Testis (tissue), 3 donors: ENCODE data around the gene CAMKMT. TPM values are rescaled to one million over a fixed set of nuclear protein-coding genes. Genes with fewer than 3 reads are reported as not detected.

Source experiments
- DNase-seq: peaks from one replicate; pipeline ENCODE4 v3.0.0-alpha.2; 2019
- H3K27ac ChIP-seq, 2 donors: fragments of 200-600 bp; sonication (generic); one replicate each; pipeline ENCODE4 v1.5.1; 2019
- H3K27me3 ChIP-seq: fragments of 200-600 bp; sonication (generic); one replicate; pipeline ENCODE4 v1.5.1; 2019
- H3K36me3 ChIP-seq: fragments of 200-600 bp; sonication (generic); one replicate; pipeline ENCODE4 v1.5.1; 2017; ENCODE audit warnings: low read depth; ENCODE audit errors: missing control alignments
- H3K4me1 ChIP-seq: fragments of 200-600 bp; sonication (generic); one replicate; pipeline ENCODE4 v1.5.1; 2019
- H3K4me3 ChIP-seq, 2 donors: fragments of 200-600 bp; sonication (generic); one replicate each; pipeline ENCODE4 v1.5.1; 2017 to 2019
- H3K9me3 ChIP-seq: fragments of 200-600 bp; sonication (generic); one replicate; pipeline ENCODE4 v1.5.1; 2017
- CTCF ChIP-seq, 3 experiments: fragments of 450-650 bp in 2 of 3; fragments of 200-600 bp in 1 of 3; sonication (generic) in 1 of 3; IDR thresholded peaks; one replicate each; pipeline ENCODE4 v1.5.1; 2016 to 2019; ENCODE audit warnings: antibody characterized with exemption in 3 of 3, mild to moderate bottlenecking in 2 of 3, moderate library complexity in 1 of 3
- POLR2A ChIP-seq: fragments of 450-650 bp; IDR thresholded peaks from one replicate; pipeline ENCODE4 v1.6.1; 2017; ENCODE audit warnings: antibody characterized with exemption, mild to moderate bottlenecking, moderate library complexity
- WGBS, 2 donors: methylation state at CpG; one replicate each; pipeline ENCODE4 v1.1.5; 2018; 5-methylcytosine and 5-hydroxymethylcytosine counted together
- intact Hi-C: fragments of 100-400 bp; cut with DNase I; formaldehyde crosslinking; loops from one replicate; pipeline ENCODE4 v1.15.1; 2023; ENCODE audit warnings: low total_unique reads
- polyA plus RNA-seq: library from polyadenylated mRNA; stranded (reverse); fragments of 350-450 nt; fragmentation: Illumina TruSeq; extraction: RNeasy Lipid Tissue Mini Kit (QIAGEN cat#74804); gene quantifications from one replicate; pipeline ENCODE4 v1.2.3, GENCODE V29; 2014; ENCODE audit warnings: low read depth, low replicate concordance; ENCODE audit not compliant: insufficient read depth
- total RNA-seq, 2 donors: library from RNA; depleted of rRNA; stranded (reverse); fragments of >200 nt; gene quantifications; one replicate each; pipeline ENCODE4 v1.2.3, GENCODE V29; 2016

Gene CAMKMT
- total and polyA plus RNA-seq, 3 donors from 2014 or later: 15.9 to 21.2 (median 18.5) TPM

GRCh38 chr2:44570777-44571176 lies 209.0 kb downstream of the CAMKMT start:
- intact Hi-C loops: no loop called here

GRCh38 chr2:44572196-44572900 lies 210.6 kb downstream of the CAMKMT start:
- TF ChIP-seq POLR2A (no peak), CTCF (IDR thresholded peaks at IDR 0.05) (no peak)
- intact Hi-C loops: no loop called here
- Histone ChIP-seq H3K27me3 (no peaks in the 10 kb centered on the region), H3K27ac (no peak overlapping the region), H3K4me3 (no peak overlapping the region), H3K9me3 (no peaks in the 10 kb centered on the region), H3K4me1 (no peaks in the 10 kb centered on the region), H3K36me3 (no peaks in the 10 kb centered on the region)
- DNase-seq: no peak
- WGBS, 2 donors: 88 to 96% methylated on average over 8 of the region's 8 CpGs

More at GRCh38 chr2:44570777-44571176, 209.0 kb downstream of the CAMKMT start:
- no peak for DNase-seq
- no peaks in the 10 kb centered on the region for H3K4me1 ChIP-seq
- H3K36me3 ChIP-seq: no peaks in the 10 kb centered on the region
- H3K4me3 ChIP-seq: no peak overlapping the region
- TF ChIP-seq POLR2A (no peak), CTCF (IDR thresholded peaks at IDR 0.05) (no peak)
- H3K27ac ChIP-seq: no peak overlapping the region
- H3K9me3 ChIP-seq: no peaks in the 10 kb centered on the region
- H3K27me3 ChIP-seq: no peaks in the 10 kb centered on the region
- WGBS, 2 donors: 82 to 83% methylated on average over 4 of the region's 4 CpGs

GRCh38 chr2:44573996-44574395 lies 212.2 kb downstream of the CAMKMT start:
- DNase-seq: no peak
- no peaks in the 10 kb centered on the region for H3K36me3 ChIP-seq
- H3K27ac ChIP-seq: no peak overlapping the region
- no peaks in the 10 kb centered on the region for H3K4me1 ChIP-seq
- no peak overlapping the region for H3K4me3 ChIP-seq
- intact Hi-C loops: no loop called here
- TF ChIP-seq CTCF (IDR thresholded peaks at IDR 0.05) (no peak), POLR2A (no peak)
- 89 to 93% methylated on average over 5 of the region's 5 CpGs for WGBS, 2 donors
- no peaks in the 10 kb centered on the region for H3K9me3 ChIP-seq
- H3K27me3 ChIP-seq: no peaks in the 10 kb centered on the region

- intact Hi-C loops: no loop called here
Observed at GRCh38 chr2:44578471-44579093, 216.8 kb downstream of the CAMKMT start.

More at GRCh38 chr2:44578471-44579093, 216.8 kb downstream of the CAMKMT start:
- WGBS, 2 donors: 79 to 89% methylated on average over 2 of the region's 2 CpGs
- Histone ChIP-seq H3K4me1 (no peaks in the 10 kb centered on the region), H3K9me3 (no peaks in the 10 kb centered on the region), H3K36me3 (no peaks in the 10 kb centered on the region), H3K27ac (no peak overlapping the region), H3K27me3 (no peaks in the 10 kb centered on the region), H3K4me3 (no peak overlapping the region)
- DNase-seq: no peak
- TF ChIP-seq POLR2A (no peak), CTCF (IDR thresholded peaks at IDR 0.05) (no peak)
